Breast epithelium (tissue), 4 donors: ENCODE data around the gene WDR1. TPM values are rescaled to one million over a fixed set of nuclear protein-coding genes. Genes with fewer than 3 reads are reported as not detected.

ENCODE experiments used
- DNase-seq, 2 donors: peaks; one replicate each; pipeline ENCODE4 v3.0.0-alpha.2; 2019; ENCODE audit warnings: low spot score in 2 of 2
- H3K27ac ChIP-seq, 2 donors: fragments of 200-600 bp; sonication (generic) in 1 of 2; one replicate each; pipeline ENCODE4 v1.5.1; 2016 to 2019; ENCODE audit warnings: mild to moderate bottlenecking in 1 of 2
- H3K27me3 ChIP-seq, 2 donors: fragments of 200-600 bp; sonication (generic) in 1 of 2; one replicate each; pipeline versions ENCODE4 v1.5.1 to v1.6.0; 2017 to 2019; ENCODE audit warnings: control low read depth in 1 of 2, mild to moderate bottlenecking in 1 of 2
- H3K36me3 ChIP-seq: fragments of 200-600 bp; one replicate; pipeline ENCODE4 v1.5.1; 2019
- H3K4me1 ChIP-seq, 2 donors: fragments of 200-600 bp; sonication (generic); one replicate each; pipeline ENCODE4 v1.5.1; 2016 to 2019; ENCODE audit warnings: control low read depth in 1 of 2
- H3K4me3 ChIP-seq, 3 donors: fragments of 200-600 bp; sonication (generic); 1 replicate in 2 of 3; 2 replicates in 1 of 3; pipeline ENCODE4 v1.5.1; 2016 to 2019; ENCODE audit warnings: mild to moderate bottlenecking in 3 of 3, moderate library complexity in 2 of 3
- H3K9me3 ChIP-seq, 2 donors: fragments of 200-600 bp; sonication (generic) in 1 of 2; one replicate each; pipeline ENCODE4 v1.5.1; 2016 to 2019; ENCODE audit warnings: control low read depth in 1 of 2
- POLR2A ChIP-seq: fragments of 450-650 bp; IDR thresholded peaks from one replicate; pipeline ENCODE4 v1.6.1; 2016; ENCODE audit warnings: antibody characterized with exemption, mild to moderate bottlenecking, moderate library complexity
- POLR2AphosphoS5 ChIP-seq, 3 donors: sonication (generic); formaldehyde crosslinking; IDR thresholded peaks; one replicate each; pipeline ENCODE4 v1.6.1; 2017; ENCODE audit warnings: antibody characterized with exemption in 3 of 3
- intact Hi-C: fragments of 100-400 bp; cut with DNase I; formaldehyde crosslinking; loops from one replicate; pipeline ENCODE4 v1.15.1; 2023; ENCODE audit warnings: low total_unique reads
- total RNA-seq, 3 donors: library from RNA; depleted of rRNA; stranded (reverse); fragments of >200 nt; gene quantifications; one replicate each; pipeline ENCODE4 v1.1.0, GENCODE V29; 2016
- TF ChIP-seq, protein P1 (sequence below), 3 donors: fragments of 450-650 bp; IDR thresholded peaks; one replicate each; pipeline ENCODE4 v1.5.1; 2016 to 2017; ENCODE audit warnings: antibody characterized with exemption in 3 of 3, mild to moderate bottlenecking in 3 of 3, moderate library complexity in 3 of 3

WDR1 gene
- total RNA-seq, 3 donors from 2014 or later, result 93.9 to 142 (median 127) TPM

DNA sequence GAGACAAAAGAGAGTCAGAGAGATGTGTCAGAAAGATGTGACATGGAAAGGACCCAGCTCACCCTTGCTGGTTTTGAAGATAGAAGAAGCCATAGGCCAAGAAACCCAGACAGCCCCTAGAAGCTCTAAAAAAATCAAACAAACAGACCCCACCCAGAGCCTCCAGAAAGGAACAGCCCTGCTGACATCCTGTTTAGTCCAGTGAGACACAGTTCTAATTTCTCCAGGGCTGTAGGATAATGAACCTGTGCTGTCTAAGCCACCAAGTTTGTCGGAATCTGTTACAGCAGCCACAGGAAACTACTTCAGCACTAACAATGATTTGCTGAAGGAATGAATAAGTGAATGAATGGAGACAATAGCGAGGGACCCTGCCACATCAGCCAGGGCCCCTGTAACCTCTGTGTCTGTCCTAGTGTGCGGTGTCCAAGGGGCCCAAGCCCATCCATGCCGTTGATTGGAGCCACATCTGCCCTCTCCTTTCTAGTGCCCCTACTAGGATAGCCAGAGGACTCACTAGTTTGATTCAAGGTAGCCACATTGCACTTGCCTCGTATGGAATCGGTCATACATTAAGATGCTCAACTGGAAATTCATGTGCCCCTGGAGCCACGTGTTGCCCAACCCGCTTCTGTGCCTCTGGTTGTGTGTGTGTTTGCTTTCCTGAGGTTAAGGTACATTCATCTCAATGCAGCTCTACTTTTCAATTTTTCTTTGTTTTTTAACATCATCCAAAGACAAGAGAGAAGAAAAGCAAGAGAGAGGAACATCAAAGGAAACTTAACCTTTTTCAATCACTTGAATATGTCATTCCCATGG is 62.8 kb downstream of the WDR1 start:
- no peaks in the 10 kb centered on the region for H3K9me3 ChIP-seq
- intact Hi-C loops, result no loop called here
- TF ChIP-seq POLR2AphosphoS5 (IDR thresholded peaks at IDR 0.05), result no peak
- TF ChIP-seq, protein P1, sequence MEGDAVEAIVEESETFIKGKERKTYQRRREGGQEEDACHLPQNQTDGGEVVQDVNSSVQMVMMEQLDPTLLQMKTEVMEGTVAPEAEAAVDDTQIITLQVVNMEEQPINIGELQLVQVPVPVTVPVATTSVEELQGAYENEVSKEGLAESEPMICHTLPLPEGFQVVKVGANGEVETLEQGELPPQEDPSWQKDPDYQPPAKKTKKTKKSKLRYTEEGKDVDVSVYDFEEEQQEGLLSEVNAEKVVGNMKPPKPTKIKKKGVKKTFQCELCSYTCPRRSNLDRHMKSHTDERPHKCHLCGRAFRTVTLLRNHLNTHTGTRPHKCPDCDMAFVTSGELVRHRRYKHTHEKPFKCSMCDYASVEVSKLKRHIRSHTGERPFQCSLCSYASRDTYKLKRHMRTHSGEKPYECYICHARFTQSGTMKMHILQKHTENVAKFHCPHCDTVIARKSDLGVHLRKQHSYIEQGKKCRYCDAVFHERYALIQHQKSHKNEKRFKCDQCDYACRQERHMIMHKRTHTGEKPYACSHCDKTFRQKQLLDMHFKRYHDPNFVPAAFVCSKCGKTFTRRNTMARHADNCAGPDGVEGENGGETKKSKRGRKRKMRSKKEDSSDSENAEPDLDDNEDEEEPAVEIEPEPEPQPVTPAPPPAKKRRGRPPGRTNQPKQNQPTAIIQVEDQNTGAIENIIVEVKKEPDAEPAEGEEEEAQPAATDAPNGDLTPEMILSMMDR (IDR thresholded peaks at IDR 0.05), result no peak
- TF ChIP-seq POLR2A, result no peak
- DNase-seq, result no peak
- H3K36me3 ChIP-seq, result no peaks in the 10 kb centered on the region
- no peak overlapping the region for H3K4me3 ChIP-seq
- no peaks in the 10 kb centered on the region for H3K4me1 ChIP-seq
- no peaks in the 10 kb centered on the region for H3K27me3 ChIP-seq
- peak overlapping the region in 1 of 2 donors; percentile 71 for H3K27ac ChIP-seq

DNA sequence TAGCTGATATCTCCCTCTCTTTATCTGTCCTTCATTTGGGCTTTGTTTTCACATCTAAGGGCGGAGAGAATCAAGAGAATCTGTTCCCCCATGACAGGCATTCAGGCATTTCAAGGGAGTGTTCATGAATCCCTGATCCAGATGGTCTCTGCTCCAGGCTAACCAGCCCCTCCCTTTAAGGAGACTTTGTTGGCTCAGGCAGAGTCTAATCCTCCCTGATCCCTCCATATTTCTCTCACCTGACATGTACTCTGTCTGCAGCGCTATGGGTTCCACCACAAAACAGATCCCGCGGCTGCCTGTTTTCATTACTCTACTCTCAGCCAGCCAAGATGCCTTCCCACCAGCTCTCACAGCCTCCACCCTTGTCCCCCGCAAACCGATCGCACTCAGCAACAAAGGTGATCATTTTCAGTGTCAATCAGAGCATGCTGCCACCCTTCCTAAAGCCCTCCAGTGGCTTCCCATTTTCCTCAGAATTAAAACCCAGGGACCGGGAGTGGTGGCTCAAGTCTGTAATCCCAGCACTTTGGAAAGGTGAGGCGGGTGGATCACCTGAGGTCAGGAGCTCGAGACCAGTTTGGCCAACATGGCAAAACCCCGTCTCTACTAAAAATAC is 65.0 kb downstream of the WDR1 start:
- Histone ChIP-seq H3K27me3 (no peaks in the 10 kb centered on the region), H3K27ac (no peak overlapping the region), H3K9me3 (no peaks in the 10 kb centered on the region), H3K4me1 (no peaks in the 10 kb centered on the region), H3K4me3 (no peak overlapping the region), H3K36me3 (no peaks in the 10 kb centered on the region)
- TF ChIP-seq, protein P1 (IDR thresholded peaks at IDR 0.05), result no peak
- TF ChIP-seq POLR2AphosphoS5 (IDR thresholded peaks at IDR 0.05) (no peak), POLR2A (no peak)
- no peak for DNase-seq
- intact Hi-C loops, result no loop called here

DNA sequence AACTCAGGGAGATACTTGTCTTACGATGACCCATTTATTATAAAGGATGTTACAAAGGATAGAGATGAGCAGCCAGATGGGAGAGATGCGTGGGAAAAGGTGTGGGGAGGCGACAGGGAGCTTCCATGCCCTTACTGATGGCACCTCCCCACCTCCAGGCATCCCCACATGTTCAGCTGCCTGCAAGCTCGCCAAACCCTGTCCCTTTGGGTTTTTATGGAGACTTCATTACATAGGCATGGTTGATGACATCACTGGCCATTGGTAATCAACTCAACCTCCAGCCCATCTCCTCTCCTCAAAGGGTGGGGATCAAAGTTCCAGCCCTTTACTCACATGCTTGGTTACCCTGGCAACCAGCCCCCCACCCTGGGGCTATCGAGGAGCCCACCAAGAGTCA is 65.9 kb downstream of the WDR1 start:
- no peaks in the 10 kb centered on the region for H3K9me3 ChIP-seq
- peak overlapping the region; percentile 73 to 74 for H3K27ac ChIP-seq
- no peak overlapping the region for H3K4me3 ChIP-seq
- no peaks in the 10 kb centered on the region for H3K36me3 ChIP-seq
- H3K27me3 ChIP-seq, result no peaks in the 10 kb centered on the region
- DNase-seq, result no peak
- intact Hi-C loops, result no loop called here
- H3K4me1 ChIP-seq, result no peaks in the 10 kb centered on the region
- TF ChIP-seq POLR2A (no peak), POLR2AphosphoS5 (IDR thresholded peaks at IDR 0.05) (no peak)
- TF ChIP-seq, protein P1 (IDR thresholded peaks at IDR 0.05), result no peak

DNA sequence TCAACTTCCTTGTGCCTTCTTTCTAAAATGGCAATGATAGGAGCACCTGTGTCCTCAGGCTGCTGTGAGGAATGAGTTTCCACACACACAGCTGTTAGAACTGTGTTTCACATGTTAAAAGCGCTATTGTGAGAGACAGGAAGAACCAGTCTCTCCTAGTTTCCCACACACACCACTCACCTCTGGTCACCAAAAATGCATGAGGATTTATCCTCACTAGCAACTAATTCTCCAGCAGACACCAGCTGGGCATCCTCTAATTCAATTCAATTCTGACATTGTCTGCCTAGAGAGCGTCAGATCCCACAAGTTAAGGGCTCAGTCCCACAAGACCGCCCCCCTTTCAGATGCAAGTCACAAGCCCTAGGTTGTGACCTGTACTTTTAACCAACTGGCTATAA is 66.3 kb downstream of the WDR1 start:
- Histone ChIP-seq H3K9me3 (no peaks in the 10 kb centered on the region), H3K27ac (peak overlapping the region; percentile 73 to 74), H3K27me3 (no peaks in the 10 kb centered on the region), H3K4me1 (no peaks in the 10 kb centered on the region), H3K36me3 (no peaks in the 10 kb centered on the region), H3K4me3 (no peak overlapping the region)
- peak in 1 of 3 donors; percentile 48 for TF ChIP-seq POLR2AphosphoS5 (IDR thresholded peaks at IDR 0.05)
- TF ChIP-seq, protein P1 (IDR thresholded peaks at IDR 0.05), result no peak
- intact Hi-C loops, result no loop called here
- peak in 1 of 2 donors; percentile 68 for DNase-seq
